Loucy (cell line): ENCODE results near the gene KDM6A.

Experiments
- EZH2phosphoT487 ChIP-seq: fragments of 200-600 bp; IDR thresholded peaks from 2 replicates; pipeline ENCODE4 v1.6.1; 2018; ENCODE audit warnings: antibody characterized with exemption, mild to moderate bottlenecking, moderate library complexity, borderline replicate concordance
- TF ChIP-seq, protein P1 (sequence below): fragments of 200-600 bp; sonication (generic); conservative IDR thresholded peaks from 2 replicates; pipeline ENCODE4 v1.5.1; 2014; ENCODE audit warnings: mild to moderate bottlenecking, antibody characterized with exemption, low read length

DNA sequence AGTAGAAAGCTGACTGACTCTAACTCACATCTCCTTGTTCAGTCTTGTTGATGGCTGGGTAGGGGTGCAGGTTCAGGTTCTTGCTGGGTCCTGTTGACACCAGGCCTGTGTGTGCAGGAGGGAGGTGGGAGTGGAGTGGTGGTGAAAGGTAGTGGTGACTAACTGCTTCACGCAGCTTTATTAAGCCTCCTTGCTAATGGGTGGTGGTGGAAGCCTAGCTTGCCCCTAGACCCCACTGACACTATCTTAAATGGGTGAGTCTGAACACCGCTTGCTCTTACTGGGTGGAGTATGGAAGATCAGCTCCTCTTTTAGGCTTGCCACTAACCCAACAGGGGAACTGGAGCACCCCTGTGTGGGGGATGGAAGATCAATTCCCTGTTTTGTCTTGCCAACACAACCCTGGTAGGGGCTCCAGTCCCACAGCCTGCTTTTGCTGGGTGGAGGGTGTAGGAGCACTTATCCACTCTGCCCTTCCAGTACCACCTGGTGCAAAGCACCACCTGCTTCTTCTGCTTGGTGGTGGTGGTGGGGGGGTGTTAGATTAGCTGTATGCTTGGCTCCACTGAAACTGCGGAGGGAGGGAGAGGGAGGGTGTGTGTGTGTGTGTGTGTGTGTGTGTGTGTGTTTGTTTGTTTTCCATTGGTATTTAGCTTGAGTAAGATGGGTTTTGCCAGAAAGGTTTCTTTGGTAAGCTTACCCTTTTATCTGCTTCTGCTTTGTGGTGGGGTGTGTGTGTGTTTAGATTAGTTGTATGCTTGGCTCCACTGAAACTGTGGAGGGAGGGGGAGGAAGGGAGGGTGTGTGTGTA is 25.6 kb downstream of the KDM6A start:
- TF ChIP-seq, protein P1, sequence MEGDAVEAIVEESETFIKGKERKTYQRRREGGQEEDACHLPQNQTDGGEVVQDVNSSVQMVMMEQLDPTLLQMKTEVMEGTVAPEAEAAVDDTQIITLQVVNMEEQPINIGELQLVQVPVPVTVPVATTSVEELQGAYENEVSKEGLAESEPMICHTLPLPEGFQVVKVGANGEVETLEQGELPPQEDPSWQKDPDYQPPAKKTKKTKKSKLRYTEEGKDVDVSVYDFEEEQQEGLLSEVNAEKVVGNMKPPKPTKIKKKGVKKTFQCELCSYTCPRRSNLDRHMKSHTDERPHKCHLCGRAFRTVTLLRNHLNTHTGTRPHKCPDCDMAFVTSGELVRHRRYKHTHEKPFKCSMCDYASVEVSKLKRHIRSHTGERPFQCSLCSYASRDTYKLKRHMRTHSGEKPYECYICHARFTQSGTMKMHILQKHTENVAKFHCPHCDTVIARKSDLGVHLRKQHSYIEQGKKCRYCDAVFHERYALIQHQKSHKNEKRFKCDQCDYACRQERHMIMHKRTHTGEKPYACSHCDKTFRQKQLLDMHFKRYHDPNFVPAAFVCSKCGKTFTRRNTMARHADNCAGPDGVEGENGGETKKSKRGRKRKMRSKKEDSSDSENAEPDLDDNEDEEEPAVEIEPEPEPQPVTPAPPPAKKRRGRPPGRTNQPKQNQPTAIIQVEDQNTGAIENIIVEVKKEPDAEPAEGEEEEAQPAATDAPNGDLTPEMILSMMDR: no peak
- TF ChIP-seq EZH2phosphoT487: no peak
